Activated B cell treated with CpG ODN at 0.5 μM for 24 hours (primary cell): ENCODE results near the gene MYPN. TPM values are rescaled to one million over a fixed set of nuclear protein-coding genes. Genes with fewer than 3 reads are reported as not detected.
A peak's percentile ranks its signal among the peaks of the same experiment; 100 is the strongest.

ENCODE experiments used
- ATAC-seq: fragments of 200-7000 bp; cut with Tn5 transposase; one replicate; pipeline ENCODE4 v1.10.0; 2021; ENCODE audit warnings: low read depth, mild to moderate bottlenecking, moderate library complexity
- CTCF ChIA-PET: fragments of 350-600 bp; sonication (Branson Sonifier 250); formaldehyde crosslinking; loops from one replicate; lab custom pipeline; 2021; ENCODE audit warnings: antibody characterized with exemption; lab: Charles Lee
- POLR2A ChIA-PET: fragments of 350-600 bp; sonication (Branson Sonifier 250); formaldehyde crosslinking; loops from one replicate; lab custom pipeline; 2021; ENCODE audit warnings: antibody characterized with exemption; lab: Charles Lee
- DNase-seq: peaks from one replicate; pipeline ENCODE4 v3.0.0; 2022
- H3K27ac Mint-ChIP-seq: one replicate; pipeline ENCODE4 v1.8.0; 2020; ENCODE audit warnings: mixed read lengths
- H3K27me3 Mint-ChIP-seq: one replicate; pipeline ENCODE4 v1.8.0; 2021; ENCODE audit warnings: mixed read lengths
- H3K36me3 Mint-ChIP-seq: one replicate; pipeline ENCODE4 v1.8.0; 2021; ENCODE audit warnings: low read depth, mixed read lengths
- H3K4me1 Mint-ChIP-seq: one replicate; pipeline ENCODE4 v1.8.0; 2021; ENCODE audit warnings: mixed read lengths
- H3K4me3 Mint-ChIP-seq: one replicate; pipeline ENCODE4 v1.8.0; 2020; ENCODE audit warnings: mild to moderate bottlenecking, mixed read lengths
- H3K9me3 Mint-ChIP-seq: one replicate; pipeline ENCODE4 v1.8.0; 2020; ENCODE audit warnings: mixed read lengths
- intact Hi-C: fragments of 100-400 bp; cut with micrococcal nuclease; formaldehyde crosslinking; loops from one replicate; pipeline ENCODE4 v1.15.1; 2024
- total RNA-seq: library from RNA; stranded (reverse); gene quantifications from 2 replicates; pipeline ENCODE4 v1.2.3, GENCODE V29; 2022
- TF ChIP-seq, protein P1 (sequence below): fragments of 200-600 bp; IDR thresholded peaks from one replicate; pipeline ENCODE4 v1.8.0; 2022; ENCODE audit warnings: antibody characterized with exemption, mild to moderate bottlenecking

MYPN gene, protein sequence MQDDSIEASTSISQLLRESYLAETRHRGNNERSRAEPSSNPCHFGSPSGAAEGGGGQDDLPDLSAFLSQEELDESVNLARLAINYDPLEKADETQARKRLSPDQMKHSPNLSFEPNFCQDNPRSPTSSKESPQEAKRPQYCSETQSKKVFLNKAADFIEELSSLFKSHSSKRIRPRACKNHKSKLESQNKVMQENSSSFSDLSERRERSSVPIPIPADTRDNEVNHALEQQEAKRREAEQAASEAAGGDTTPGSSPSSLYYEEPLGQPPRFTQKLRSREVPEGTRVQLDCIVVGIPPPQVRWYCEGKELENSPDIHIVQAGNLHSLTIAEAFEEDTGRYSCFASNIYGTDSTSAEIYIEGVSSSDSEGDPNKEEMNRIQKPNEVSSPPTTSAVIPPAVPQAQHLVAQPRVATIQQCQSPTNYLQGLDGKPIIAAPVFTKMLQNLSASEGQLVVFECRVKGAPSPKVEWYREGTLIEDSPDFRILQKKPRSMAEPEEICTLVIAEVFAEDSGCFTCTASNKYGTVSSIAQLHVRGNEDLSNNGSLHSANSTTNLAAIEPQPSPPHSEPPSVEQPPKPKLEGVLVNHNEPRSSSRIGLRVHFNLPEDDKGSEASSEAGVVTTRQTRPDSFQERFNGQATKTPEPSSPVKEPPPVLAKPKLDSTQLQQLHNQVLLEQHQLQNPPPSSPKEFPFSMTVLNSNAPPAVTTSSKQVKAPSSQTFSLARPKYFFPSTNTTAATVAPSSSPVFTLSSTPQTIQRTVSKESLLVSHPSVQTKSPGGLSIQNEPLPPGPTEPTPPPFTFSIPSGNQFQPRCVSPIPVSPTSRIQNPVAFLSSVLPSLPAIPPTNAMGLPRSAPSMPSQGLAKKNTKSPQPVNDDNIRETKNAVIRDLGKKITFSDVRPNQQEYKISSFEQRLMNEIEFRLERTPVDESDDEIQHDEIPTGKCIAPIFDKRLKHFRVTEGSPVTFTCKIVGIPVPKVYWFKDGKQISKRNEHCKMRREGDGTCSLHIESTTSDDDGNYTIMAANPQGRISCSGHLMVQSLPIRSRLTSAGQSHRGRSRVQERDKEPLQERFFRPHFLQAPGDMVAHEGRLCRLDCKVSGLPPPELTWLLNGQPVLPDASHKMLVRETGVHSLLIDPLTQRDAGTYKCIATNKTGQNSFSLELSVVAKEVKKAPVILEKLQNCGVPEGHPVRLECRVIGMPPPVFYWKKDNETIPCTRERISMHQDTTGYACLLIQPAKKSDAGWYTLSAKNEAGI (N-terminal part only)
- not detected in 2 replicates for total RNA-seq

DNA sequence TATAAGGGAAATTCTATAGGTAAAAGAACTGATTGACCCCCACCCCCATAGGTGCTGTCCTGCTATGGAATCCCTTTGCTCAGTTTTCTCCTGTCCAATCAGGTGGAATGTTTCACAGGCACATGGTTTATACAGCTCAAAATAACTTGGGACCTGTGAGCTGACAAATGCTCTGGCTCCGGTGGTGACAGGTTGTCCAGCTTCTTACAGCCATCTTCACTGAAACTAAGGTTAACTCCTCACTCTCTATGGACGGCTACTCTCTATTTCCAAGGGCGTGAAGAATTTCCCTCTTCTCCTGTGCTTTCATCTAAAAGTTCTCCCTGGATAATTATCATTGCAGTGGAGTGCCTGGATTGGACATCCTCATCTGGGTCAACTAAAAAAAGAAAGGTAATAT is at the start of gene MYPN:
TSS of gene MYPN (plus strand) at position 158 of the 400 bp plus-strand sequence. CDS start 11,951 bp downstream, outside the sequence.
- intact Hi-C loops, result no loop called here
- DNase-seq (no peak), ATAC-seq (no peak)
- Mint-ChIP-seq H3K4me1 (no peaks in the 10 kb centered on the region), H3K9me3 (no peaks in the 10 kb centered on the region), H3K4me3 (no peak within 1 kb of the TSS), H3K27ac (no peak within 1 kb of the TSS), H3K36me3 (no peaks in the 10 kb centered on the region), H3K27me3 (peaks cover 6% of the 10 kb centered on the region)
- ChIA-PET POLR2A (no interaction called here), CTCF (no interaction called here)
- TF ChIP-seq, protein P1, sequence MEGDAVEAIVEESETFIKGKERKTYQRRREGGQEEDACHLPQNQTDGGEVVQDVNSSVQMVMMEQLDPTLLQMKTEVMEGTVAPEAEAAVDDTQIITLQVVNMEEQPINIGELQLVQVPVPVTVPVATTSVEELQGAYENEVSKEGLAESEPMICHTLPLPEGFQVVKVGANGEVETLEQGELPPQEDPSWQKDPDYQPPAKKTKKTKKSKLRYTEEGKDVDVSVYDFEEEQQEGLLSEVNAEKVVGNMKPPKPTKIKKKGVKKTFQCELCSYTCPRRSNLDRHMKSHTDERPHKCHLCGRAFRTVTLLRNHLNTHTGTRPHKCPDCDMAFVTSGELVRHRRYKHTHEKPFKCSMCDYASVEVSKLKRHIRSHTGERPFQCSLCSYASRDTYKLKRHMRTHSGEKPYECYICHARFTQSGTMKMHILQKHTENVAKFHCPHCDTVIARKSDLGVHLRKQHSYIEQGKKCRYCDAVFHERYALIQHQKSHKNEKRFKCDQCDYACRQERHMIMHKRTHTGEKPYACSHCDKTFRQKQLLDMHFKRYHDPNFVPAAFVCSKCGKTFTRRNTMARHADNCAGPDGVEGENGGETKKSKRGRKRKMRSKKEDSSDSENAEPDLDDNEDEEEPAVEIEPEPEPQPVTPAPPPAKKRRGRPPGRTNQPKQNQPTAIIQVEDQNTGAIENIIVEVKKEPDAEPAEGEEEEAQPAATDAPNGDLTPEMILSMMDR, result no peak

GRCh38 chr10:68067029-68067428 is 42.3 kb upstream of the MYPN start:
- Mint-ChIP-seq H3K9me3 (no peaks in the 10 kb centered on the region), H3K4me3 (no peak overlapping the region), H3K4me1 (peaks cover 30% of the 10 kb centered on the region), H3K27ac (no peak overlapping the region), H3K27me3 (no peaks in the 10 kb centered on the region), H3K36me3 (peaks cover 55% of the 10 kb centered on the region)
- intact Hi-C loops, result no loop called here
- TF ChIP-seq, protein P1, result no peak
- DNase-seq (no peak), ATAC-seq (no peak)
- ChIA-PET POLR2A (no interaction called here), CTCF (no interaction called here)

DNA sequence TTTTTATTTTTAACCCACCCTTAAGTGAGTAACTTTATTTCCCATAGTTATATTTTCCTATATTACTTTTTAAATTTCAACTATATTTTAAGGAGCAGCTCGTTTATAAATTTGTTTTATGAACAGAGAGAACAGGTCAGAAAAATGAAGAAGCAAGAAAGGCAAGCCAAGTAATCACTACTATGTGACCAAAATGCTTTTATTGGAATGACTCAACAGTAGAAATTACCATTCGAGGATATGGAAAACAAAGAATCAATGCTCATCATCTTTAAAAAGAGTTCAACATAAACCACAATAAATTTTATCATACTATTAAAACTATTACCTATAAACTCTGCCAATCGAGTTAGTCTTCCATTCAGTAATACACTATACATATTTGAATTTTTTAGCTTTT is 41.8 kb upstream of the MYPN start:
- Mint-ChIP-seq H3K27ac (no peak overlapping the region), H3K4me1 (peaks cover 34% of the 10 kb centered on the region), H3K36me3 (peaks cover 52% of the 10 kb centered on the region), H3K9me3 (no peaks in the 10 kb centered on the region), H3K27me3 (no peaks in the 10 kb centered on the region), H3K4me3 (no peak overlapping the region)
- intact Hi-C loops, result no loop called here
- DNase-seq (no peak), ATAC-seq (no peak)
- ChIA-PET CTCF (no interaction called here), POLR2A (interaction anchor here (0.7 kb wide), 2 partner anchors 20 to 294 kb away, joined by 8 to 11 read pairs; no protein-coding TSS in a partner anchor)
- TF ChIP-seq, protein P1, result no peak

DNA sequence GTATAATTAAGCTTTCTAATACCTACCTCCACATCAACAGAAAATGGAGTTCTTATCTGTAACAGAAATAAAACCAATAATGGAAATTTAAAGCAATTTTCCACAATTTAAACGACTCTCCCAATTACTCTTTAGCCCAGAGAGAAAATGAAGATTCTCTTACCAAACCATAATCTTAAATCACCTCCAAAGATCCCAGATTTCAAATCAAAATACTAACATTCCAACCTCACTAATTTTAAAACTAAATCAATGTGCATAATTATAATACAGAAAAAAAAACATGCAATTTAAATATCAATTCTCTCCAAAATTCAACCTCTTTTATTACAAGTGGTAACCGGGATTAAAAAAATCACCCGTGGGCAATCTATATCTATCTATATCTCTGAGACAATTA is 35.7 kb upstream of the MYPN start:
- H3K4me1 Mint-ChIP-seq, result peaks cover 45% of the 10 kb centered on the region
- no peaks in the 10 kb centered on the region for H3K9me3 Mint-ChIP-seq
- intact Hi-C loops, result loop anchor here (1.0 to 5.0 kb wide), 9 partner anchors 25 to 883 kb away; partner anchors contain the start of genes DDX21, DDX50, HNRNPH3 and PBLD
- no peaks in the 10 kb centered on the region for H3K27me3 Mint-ChIP-seq
- H3K4me3 Mint-ChIP-seq, result peak overlapping the region; percentile 97
- H3K27ac Mint-ChIP-seq, result peak overlapping the region; percentile 97
- peaks cover 37% of the 10 kb centered on the region for H3K36me3 Mint-ChIP-seq
- ChIA-PET CTCF (no interaction called here), POLR2A (interaction anchor here (0.6 to 1.9 kb wide), 2 partner anchors 11 to 15 kb away, joined by 5 read pairs; no protein-coding TSS in a partner anchor)
- TF ChIP-seq, protein P1, result no peak
- ATAC-seq (no peak), DNase-seq (no peak)
